ENCODE results near the gene FAM107A. TPM values are rescaled to one million over a fixed set of nuclear protein-coding genes. Genes with fewer than 3 reads are reported as not detected.
A peak's percentile ranks its signal among the peaks of the same experiment; 100 is the strongest.

The FAM107A gene, protein sequence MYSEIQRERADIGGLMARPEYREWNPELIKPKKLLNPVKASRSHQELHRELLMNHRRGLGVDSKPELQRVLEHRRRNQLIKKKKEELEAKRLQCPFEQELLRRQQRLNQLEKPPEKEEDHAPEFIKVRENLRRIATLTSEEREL
- total RNA-seq: not detected

DNA sequence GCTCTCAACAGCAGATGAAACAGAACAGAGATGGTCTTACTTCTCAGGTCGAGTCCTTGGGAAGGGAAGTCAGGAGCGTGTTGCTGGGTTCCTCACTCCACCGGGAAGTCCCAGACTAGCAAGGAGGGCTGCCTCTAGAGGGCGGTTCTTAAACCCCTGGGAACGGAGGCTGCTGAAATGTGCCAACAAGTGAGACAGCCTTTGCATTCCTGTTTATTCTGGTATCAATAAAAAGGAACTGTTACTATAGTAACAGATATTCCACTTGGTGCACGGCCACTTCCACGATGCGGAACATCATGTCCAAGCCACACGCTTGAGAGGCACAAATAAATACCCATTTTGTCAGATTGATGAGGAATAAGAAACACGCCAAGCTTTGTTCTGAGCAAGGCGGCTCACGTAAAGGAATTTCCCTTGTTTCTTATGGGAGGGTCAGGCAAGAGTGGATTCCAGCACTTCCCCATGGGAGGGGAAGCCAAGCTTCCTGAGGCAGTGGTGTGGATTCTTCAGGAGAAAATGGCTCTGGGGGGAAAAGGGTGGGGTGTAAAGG, at the start of gene FAM107A:
TSS of gene FAM107A (minus strand) at position 123 of the 553 bp plus-strand sequence. CDS start 7,531 bp downstream, outside the sequence.
- no peak for ATAC-seq (replicated peaks in 1 of 2)
- no peaks in the 10 kb centered on the region for H3K36me3 Mint-ChIP-seq (ENCODE audit: insufficient read depth in 2 of 2)
- peaks cover 9% of the 10 kb centered on the region for H3K27me3 Mint-ChIP-seq (ENCODE audit: low read depth)
- no peak within 1 kb of the TSS for H3K4me3 Mint-ChIP-seq
- no peaks in the 10 kb centered on the region for H3K4me1 Mint-ChIP-seq (ENCODE audit: low read depth)
- no peaks in the 10 kb centered on the region for H3K9me3 Mint-ChIP-seq
- no peak within 1 kb of the TSS for H3K27ac Mint-ChIP-seq
- DNase-seq: no peak

DNA sequence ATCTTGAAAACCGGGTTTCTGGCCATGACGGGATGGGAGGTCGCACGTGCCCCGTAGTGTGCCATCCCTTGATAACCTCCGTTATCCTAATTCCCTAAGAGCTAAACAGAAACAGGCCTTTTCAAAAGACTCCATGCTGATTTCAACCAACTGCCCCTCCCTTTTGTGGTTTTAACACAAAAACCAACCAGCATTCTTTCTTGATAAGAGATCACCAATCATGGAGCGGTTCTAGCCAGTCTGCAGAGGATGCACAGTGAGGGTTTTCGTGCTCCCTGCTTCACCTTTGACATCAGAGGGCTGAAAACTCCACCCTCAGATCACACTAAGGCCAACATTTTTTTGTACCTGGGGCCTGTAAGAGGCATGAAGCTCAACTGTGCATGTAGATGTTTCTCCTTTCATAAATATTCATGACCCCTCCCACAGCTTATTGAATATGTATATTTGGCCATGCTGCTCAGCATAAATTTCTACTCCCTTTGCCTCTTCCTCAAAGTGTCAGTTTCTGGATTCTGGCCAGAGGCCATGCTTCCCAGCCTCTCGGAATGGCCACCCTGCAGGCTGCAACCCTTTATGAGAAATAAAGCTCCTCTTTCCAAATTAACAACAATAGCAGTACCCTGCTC, 48.1 kb upstream of the FAM107A start:
- Mint-ChIP-seq H3K4me3 (no peak overlapping the region), H3K9me3 (no peaks in the 10 kb centered on the region), H3K4me1 (ENCODE audit: low read depth) (no peaks in the 10 kb centered on the region), H3K27me3 (ENCODE audit: low read depth) (no peaks in the 10 kb centered on the region), H3K36me3 (ENCODE audit: insufficient read depth in 2 of 2) (no peaks in the 10 kb centered on the region), H3K27ac (peak overlapping the region; percentile 25)
- no peak for ATAC-seq (replicated peaks in 1 of 2)
- DNase-seq: no peak

DNA sequence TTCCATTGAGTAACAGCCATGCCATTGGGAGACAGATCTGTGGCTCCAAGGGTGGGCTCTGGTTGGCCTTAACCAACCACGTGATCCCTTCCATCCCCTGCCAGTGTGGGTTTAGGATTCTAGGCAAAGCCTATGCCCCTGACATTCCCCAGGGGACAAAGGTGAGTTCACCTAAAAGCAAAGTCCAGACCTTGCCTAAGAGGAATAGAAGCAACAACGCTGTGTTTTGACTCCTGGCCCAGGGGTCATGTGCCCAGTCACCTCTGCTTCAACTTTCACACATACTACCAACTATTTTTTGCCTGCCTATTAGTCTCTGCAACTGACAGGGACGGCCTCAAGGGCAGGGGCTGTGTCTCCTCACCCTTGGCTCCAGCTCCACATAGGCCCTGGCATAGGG, 47.4 kb upstream of the FAM107A start:
- no peak overlapping the region for H3K27ac Mint-ChIP-seq
- no peaks in the 10 kb centered on the region for H3K4me1 Mint-ChIP-seq (ENCODE audit: low read depth)
- DNase-seq: no peak
- no peaks in the 10 kb centered on the region for H3K9me3 Mint-ChIP-seq
- no peaks in the 10 kb centered on the region for H3K36me3 Mint-ChIP-seq (ENCODE audit: insufficient read depth in 2 of 2)
- no peak overlapping the region for H3K4me3 Mint-ChIP-seq
- H3K27me3 Mint-ChIP-seq (ENCODE audit: low read depth): no peaks in the 10 kb centered on the region
- no peak for ATAC-seq (replicated peaks in 1 of 2)

DNA sequence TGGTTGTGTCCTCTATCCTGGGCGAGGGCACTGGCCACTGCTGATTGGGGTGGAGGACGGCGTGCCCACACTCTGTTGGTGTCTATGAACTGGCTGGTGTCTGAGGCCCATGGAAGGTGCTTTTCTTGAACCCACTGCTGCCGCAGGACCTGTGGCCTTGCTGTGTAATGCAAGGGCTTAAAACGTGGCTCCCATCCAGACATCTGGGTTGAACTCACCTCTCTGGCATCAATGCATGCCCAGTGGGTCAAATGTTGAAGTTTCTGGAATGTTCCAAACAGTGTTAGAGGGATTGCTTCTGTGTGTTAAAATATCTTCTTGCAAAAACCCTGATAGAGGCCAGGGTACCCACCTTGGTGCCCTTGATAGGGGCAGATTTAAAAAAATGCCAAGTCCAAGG, 46.8 kb upstream of the FAM107A start:
- Mint-ChIP-seq H3K4me1 (ENCODE audit: low read depth) (no peaks in the 10 kb centered on the region), H3K4me3 (no peak overlapping the region), H3K36me3 (ENCODE audit: insufficient read depth in 2 of 2) (no peaks in the 10 kb centered on the region), H3K9me3 (no peaks in the 10 kb centered on the region), H3K27me3 (ENCODE audit: low read depth) (no peaks in the 10 kb centered on the region), H3K27ac (no peak overlapping the region)
- ATAC-seq (replicated peaks in 1 of 2) (no peak), DNase-seq (no peak)

DNA sequence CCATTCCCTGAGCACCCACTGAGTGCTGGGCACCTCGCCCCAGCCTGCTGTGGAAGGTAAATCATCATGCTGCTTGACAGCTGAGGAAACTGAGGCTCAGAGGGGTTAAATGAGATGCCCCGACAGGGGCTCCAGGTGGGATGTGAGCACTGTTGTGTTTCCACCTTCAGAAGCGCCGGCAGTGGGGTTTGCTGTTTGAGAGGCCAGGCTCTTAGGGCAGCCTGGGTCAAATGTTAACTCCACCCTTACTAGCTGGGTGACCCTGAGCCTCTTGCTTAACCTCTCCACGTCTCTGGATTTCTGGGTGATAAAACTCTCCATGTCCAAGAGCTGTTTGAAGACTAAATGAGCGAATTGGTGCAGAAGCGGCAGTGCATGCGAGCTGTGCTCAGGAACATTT, 46.3 kb upstream of the FAM107A start:
- no peak for ATAC-seq (replicated peaks in 1 of 2)
- H3K27me3 Mint-ChIP-seq (ENCODE audit: low read depth): no peaks in the 10 kb centered on the region
- H3K4me3 Mint-ChIP-seq: no peak overlapping the region
- H3K27ac Mint-ChIP-seq: no peak overlapping the region
- H3K36me3 Mint-ChIP-seq (ENCODE audit: insufficient read depth in 2 of 2): no peaks in the 10 kb centered on the region
- DNase-seq: no peak
- no peaks in the 10 kb centered on the region for H3K9me3 Mint-ChIP-seq
- H3K4me1 Mint-ChIP-seq (ENCODE audit: low read depth): no peaks in the 10 kb centered on the region

DNA sequence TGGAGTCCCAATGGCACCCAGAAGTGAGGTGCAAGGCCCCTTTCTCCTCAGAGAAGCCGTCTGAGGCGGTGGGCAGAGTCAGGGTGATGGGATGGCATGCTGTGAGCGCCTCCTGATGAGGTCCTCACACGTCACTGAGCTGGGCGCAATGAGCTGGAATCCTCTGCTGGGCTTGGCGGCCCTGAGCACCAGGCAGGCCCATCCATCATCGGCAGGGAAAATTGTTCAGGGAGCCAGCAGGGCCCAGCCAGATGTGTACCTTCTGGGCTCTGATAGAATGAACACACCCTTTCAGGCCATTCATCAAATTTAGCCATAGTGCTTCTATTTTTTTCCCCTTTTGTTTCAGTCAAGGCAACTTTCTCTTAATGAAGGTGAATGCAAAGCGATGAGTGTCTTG, 45.7 kb upstream of the FAM107A start:
- Mint-ChIP-seq H3K27me3 (ENCODE audit: low read depth) (no peaks in the 10 kb centered on the region), H3K9me3 (no peaks in the 10 kb centered on the region), H3K4me3 (no peak overlapping the region), H3K4me1 (ENCODE audit: low read depth) (no peaks in the 10 kb centered on the region), H3K36me3 (ENCODE audit: insufficient read depth in 2 of 2) (no peaks in the 10 kb centered on the region), H3K27ac (no peak overlapping the region)
- no peak for ATAC-seq (replicated peaks in 1 of 2)
- DNase-seq: no peak

DNA sequence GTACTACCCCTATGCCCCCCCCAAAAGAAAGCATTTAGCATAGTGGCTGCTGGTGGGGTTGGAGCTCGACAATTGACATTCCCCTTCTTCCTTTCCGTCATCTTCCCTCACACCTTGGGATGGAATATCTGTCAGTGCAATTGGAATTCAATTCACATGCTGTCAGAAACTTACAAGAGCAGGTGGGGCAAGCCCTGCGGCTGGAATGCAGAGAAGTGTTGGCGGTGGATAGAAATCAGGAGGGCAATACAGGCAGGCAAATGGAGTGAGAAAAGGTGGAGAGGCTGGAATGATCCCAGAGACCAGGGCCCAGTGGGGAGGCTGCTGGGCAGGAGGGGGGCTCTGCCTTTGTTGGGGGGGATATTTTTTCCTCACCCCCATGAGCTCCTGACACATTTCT, 45.2 kb upstream of the FAM107A start:
- no peak overlapping the region for H3K4me3 Mint-ChIP-seq
- no peaks in the 10 kb centered on the region for H3K9me3 Mint-ChIP-seq
- ATAC-seq (replicated peaks in 1 of 2) (no peak), DNase-seq (no peak)
- H3K27me3 Mint-ChIP-seq (ENCODE audit: low read depth): no peaks in the 10 kb centered on the region
- no peaks in the 10 kb centered on the region for H3K4me1 Mint-ChIP-seq (ENCODE audit: low read depth)
- no peak overlapping the region for H3K27ac Mint-ChIP-seq
- H3K36me3 Mint-ChIP-seq (ENCODE audit: insufficient read depth in 2 of 2): no peaks in the 10 kb centered on the region

DNA sequence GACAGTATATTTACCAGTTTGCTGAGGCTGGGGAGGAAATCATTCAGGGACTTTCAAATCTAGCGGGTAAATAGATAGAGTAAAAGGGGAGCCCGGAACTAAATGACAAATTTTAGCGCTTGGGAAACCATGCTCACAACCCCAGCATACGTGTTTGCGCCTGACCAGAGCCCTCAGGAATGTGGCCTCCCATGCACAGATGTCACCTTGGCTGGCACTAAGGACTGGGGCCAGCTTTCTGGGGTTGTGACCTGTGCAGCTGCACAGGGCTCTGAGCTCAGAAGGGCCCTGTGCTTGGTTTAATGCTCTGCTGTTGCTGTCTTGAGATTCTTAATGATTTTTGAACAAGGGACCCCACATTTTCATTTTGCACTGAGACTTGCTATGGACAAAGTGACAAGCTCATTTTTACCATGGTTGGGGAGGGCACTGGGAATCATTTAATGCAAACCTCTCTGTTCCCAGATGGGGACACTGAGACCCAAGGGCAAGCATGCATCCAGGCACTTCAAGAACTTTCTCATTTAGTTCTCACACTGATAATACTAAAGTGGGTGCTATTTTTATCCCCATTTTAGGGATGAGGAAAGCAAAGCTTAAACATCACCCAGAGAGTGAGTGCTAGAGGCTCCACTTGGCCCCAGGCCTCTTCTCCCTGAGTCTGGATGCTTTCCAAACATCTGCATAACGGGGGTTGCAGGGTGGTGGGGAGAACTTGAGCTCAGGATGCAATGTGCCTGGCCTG, 44.1 kb upstream of the FAM107A start:
- ATAC-seq (replicated peaks in 1 of 2) (no peak), DNase-seq (no peak)
- no peak overlapping the region for H3K27ac Mint-ChIP-seq
- H3K4me1 Mint-ChIP-seq (ENCODE audit: low read depth): no peaks in the 10 kb centered on the region
- no peak overlapping the region for H3K4me3 Mint-ChIP-seq
- H3K36me3 Mint-ChIP-seq (ENCODE audit: insufficient read depth in 2 of 2): no peaks in the 10 kb centered on the region
- no peaks in the 10 kb centered on the region for H3K9me3 Mint-ChIP-seq
- H3K27me3 Mint-ChIP-seq (ENCODE audit: low read depth): no peaks in the 10 kb centered on the region

DNA sequence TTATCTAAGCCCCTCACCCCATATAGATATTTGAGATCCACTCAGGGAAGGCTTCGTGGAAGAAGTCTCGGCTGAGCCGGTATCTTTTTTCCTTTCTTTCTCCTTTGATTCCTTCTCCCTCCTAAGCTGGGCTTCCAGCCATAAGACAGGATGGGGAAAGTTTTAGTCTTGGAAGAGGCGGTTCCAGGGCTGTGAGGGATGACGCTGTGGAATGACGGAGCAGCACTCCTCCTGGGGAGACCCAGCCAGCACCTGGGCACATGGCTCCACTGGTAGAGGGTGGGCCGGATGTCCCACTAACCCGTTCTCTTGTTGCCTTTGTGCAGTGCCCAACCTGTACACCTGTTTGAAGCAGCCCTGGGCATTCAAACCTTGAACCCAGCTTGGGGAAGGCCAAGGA, 43.2 kb upstream of the FAM107A start:
- no peak overlapping the region for H3K4me3 Mint-ChIP-seq
- H3K4me1 Mint-ChIP-seq (ENCODE audit: low read depth): no peaks in the 10 kb centered on the region
- H3K9me3 Mint-ChIP-seq: no peaks in the 10 kb centered on the region
- no peak overlapping the region for H3K27ac Mint-ChIP-seq
- H3K27me3 Mint-ChIP-seq (ENCODE audit: low read depth): no peaks in the 10 kb centered on the region
- DNase-seq (no peak), ATAC-seq (replicated peaks in 1 of 2) (no peak)
- no peaks in the 10 kb centered on the region for H3K36me3 Mint-ChIP-seq (ENCODE audit: insufficient read depth in 2 of 2)

DNA sequence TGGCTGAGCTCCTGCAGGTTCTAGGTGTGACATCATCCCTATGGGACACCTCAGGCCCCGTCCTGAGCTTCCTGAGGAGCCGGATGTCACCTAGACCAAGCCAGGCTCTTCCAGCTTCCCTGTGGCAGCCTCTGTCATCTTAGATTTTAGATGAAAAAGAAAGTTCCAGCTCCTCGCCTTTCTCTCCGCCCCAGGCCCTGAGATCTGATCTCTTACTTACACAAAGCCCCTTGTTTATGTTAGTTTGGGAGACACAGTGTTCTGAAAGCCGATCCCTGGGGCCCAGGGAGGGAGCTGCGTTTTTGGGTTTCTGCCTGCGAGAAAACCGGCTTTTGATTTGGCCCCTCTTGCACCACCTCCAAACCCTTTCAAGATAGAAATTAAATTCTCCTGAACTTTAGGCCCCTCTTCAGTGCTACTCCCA, 40.2 kb upstream of the FAM107A start:
- H3K27me3 Mint-ChIP-seq (ENCODE audit: low read depth): peaks cover 4% of the 10 kb centered on the region
- no peaks in the 10 kb centered on the region for H3K36me3 Mint-ChIP-seq (ENCODE audit: insufficient read depth in 2 of 2)
- no peaks in the 10 kb centered on the region for H3K4me1 Mint-ChIP-seq (ENCODE audit: low read depth)
- H3K4me3 Mint-ChIP-seq: no peak overlapping the region
- H3K27ac Mint-ChIP-seq: no peak overlapping the region
- no peaks in the 10 kb centered on the region for H3K9me3 Mint-ChIP-seq
- ATAC-seq (replicated peaks in 1 of 2) (no peak), DNase-seq (no peak)

DNA sequence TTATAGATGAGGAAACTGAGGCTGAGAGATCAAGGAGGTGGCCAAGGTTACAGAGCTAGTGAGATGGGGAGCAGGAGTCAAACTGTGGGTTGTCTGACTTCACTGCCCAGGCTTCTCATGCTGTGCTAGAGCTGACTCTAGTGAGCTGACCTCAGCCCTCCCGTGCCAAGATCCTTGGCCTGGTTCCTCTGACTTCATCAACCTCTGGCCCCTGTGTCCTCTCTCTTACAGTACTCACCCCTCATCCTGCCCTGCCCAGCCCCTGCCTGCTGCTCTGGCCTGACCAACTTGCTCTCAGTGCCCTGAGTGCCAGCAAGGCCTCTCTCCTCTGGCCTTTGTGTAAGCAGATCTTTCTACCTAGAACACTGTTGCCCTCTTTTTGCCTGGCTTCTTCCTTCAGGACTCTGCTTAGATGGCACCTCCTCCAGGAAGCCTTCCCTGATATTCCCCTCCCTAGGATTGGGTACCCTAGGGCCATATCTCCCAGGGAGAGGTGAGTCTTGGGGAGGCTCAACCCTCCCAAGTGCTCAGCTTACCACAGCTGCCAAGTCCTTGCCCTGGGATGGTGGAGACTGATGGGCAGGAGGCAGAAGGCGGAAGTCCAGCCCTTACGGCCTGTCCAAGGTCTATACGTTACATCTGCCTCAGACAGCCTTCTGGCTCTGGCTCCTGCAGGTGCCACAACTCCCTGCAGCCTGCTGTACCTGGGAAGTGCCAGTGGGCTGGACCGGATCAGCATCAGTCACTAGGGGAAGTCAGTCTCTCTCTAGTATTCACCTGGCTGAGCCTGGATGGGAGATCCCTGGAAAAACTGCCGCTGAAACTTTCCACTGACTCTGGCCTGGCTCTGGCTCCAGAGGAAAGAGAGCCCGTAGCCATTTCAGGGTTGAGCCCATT, 36.3 kb upstream of the FAM107A start:
- H3K4me1 Mint-ChIP-seq (ENCODE audit: low read depth): peaks cover 6% of the 10 kb centered on the region
- DNase-seq (no peak), ATAC-seq (replicated peaks in 1 of 2) (no peak)
- H3K27me3 Mint-ChIP-seq (ENCODE audit: low read depth): peaks cover 22% of the 10 kb centered on the region
- no peak overlapping the region for H3K4me3 Mint-ChIP-seq
- H3K36me3 Mint-ChIP-seq (ENCODE audit: insufficient read depth in 2 of 2): no peaks in the 10 kb centered on the region
- H3K9me3 Mint-ChIP-seq: no peaks in the 10 kb centered on the region
- H3K27ac Mint-ChIP-seq: no peak overlapping the region

DNA sequence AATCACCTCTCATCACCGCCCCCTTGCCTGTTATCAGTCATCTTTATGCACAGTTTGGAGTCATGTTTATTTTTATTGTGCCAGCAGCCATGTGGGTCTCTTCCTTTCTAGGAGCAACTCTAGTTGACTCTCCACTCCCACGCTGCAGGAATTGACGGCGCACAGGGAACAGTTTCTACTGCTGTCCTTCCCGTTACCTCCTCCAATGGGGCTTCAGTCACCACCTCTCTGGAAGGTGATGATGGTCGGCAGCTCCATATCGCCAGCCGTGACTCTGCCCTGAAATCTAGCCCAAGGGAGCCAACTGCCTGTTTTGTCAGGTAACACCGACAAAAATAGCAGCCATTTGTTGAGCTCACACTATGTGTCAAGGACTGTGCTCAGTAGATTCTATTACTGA, 35.6 kb upstream of the FAM107A start:
- Mint-ChIP-seq H3K27me3 (ENCODE audit: low read depth) (peaks cover 22% of the 10 kb centered on the region), H3K27ac (no peak overlapping the region), H3K36me3 (ENCODE audit: insufficient read depth in 2 of 2) (no peaks in the 10 kb centered on the region), H3K9me3 (no peaks in the 10 kb centered on the region), H3K4me1 (ENCODE audit: low read depth) (peaks cover 10% of the 10 kb centered on the region), H3K4me3 (no peak overlapping the region)
- ATAC-seq (replicated peaks in 1 of 2): no peak
- DNase-seq: no peak

DNA sequence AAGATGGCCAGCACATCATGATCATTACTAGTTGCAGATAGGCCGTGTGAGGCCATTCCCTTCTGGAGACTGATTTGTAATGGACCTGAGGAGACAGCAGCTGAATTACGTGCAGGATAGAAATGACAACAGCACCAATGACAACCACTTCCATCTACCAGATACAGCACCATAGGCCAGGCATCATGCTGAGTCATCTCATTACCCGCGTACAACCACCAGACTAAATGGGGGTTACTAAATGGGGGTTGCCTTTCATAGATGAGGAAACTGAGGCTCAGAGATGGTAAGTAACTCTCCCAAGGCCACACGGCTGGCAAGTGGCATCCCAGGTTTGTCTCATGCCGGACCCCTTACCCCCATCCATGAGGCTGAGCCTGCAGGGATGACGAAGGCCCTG, 32.8 kb upstream of the FAM107A start:
- Mint-ChIP-seq H3K9me3 (no peaks in the 10 kb centered on the region), H3K27ac (no peak overlapping the region), H3K36me3 (ENCODE audit: insufficient read depth in 2 of 2) (no peaks in the 10 kb centered on the region), H3K27me3 (ENCODE audit: low read depth) (peaks cover 32% of the 10 kb centered on the region), H3K4me1 (ENCODE audit: low read depth) (peaks cover 15% of the 10 kb centered on the region), H3K4me3 (no peak overlapping the region)
- ATAC-seq (replicated peaks in 1 of 2) (peak; percentile 48 to 72), DNase-seq (peak; percentile 14 to 16)
